H1 (cell line): ENCODE results near the gene RASSF5. TPM values are rescaled to one million over a fixed set of nuclear protein-coding genes. Genes with fewer than 3 reads are reported as not detected.

Experiments
- CTCF ChIA-PET: fragments of 300-600 bp; sonication (Branson Sonifier 250); formaldehyde crosslinking; loops from one replicate; lab custom pipeline; 2021; ENCODE audit not compliant: partially characterized antibody; lab: Charles Lee
- POLR2A ChIA-PET: fragments of 300-600 bp; sonication (Branson Sonifier 250); formaldehyde crosslinking; loops from one replicate; lab custom pipeline; 2021; ENCODE audit warnings: inconsistent platforms; ENCODE audit not compliant: partially characterized antibody; lab: Charles Lee
- DNase-seq, 2 experiments: peaks; one replicate each; pipeline versions ENCODE4 v3.0.0 to v3.0.0-alpha.2; 2010 to 2022; ENCODE audit warnings: low spot score in 2 of 2, low read depth in 1 of 2, mixed read lengths in 1 of 2
- FAIRE-seq: peaks from 2 replicates; lab custom pipeline; 2011; peaks lifted over from hg19 to GRCh38; lab: Jason Lieb, UNC
- H2AFZ ChIP-seq: 2 replicates; pipeline ENCODE4 v1.8.1; 2012; ENCODE audit warnings: low read length, inconsistent platforms
- H2AK5ac ChIP-seq: 2 replicates; pipeline ENCODE4 v1.6.1; 2013; ENCODE audit warnings: low read depth, low read length
- H2BK120ac ChIP-seq: replicated peaks from 2 replicates; pipeline ENCODE3; 2013; ENCODE audit warnings: low read depth, low read length, inconsistent platforms
- H2BK12ac ChIP-seq: 2 replicates; pipeline ENCODE4 v1.6.1; 2013; ENCODE audit warnings: low read depth, low read length
- H2BK15ac ChIP-seq: 2 replicates; pipeline ENCODE4 v1.6.1; 2013; ENCODE audit warnings: low read length
- H2BK20ac ChIP-seq: 2 replicates; pipeline ENCODE4 v1.6.1; 2013; ENCODE audit warnings: low read length
- H2BK5ac ChIP-seq: 2 replicates; pipeline ENCODE4 v1.6.1; 2013; ENCODE audit warnings: low read depth, low read length
- H3K14ac ChIP-seq: 2 replicates; pipeline ENCODE4 v1.6.1; 2013; ENCODE audit warnings: inconsistent platforms; ENCODE audit not compliant: insufficient read length
- H3K18ac ChIP-seq: 2 replicates; pipeline ENCODE4 v1.6.1; 2013; ENCODE audit warnings: low read length; ENCODE audit errors: extremely low read depth
- H3K23ac ChIP-seq: 2 replicates; pipeline ENCODE4 v1.6.1; 2013; ENCODE audit warnings: inconsistent platforms; ENCODE audit not compliant: insufficient read length
- H3K23me2 ChIP-seq: 2 replicates; pipeline ENCODE4 v1.6.1; 2013; ENCODE audit warnings: low read depth, low read length
- H3K27ac ChIP-seq: 2 replicates; pipeline ENCODE4 v1.6.1; 2011; ENCODE audit warnings: low read depth, low read length, inconsistent platforms
- H3K27me3 ChIP-seq, 4 experiments: replicated peaks in 1 of 4; 1 replicate in 1 of 4; 2 replicates in 3 of 4; pipeline versions ENCODE4 v1.6.1 to v1.8.1; 2011 to 2013; ENCODE audit warnings: low read length in 3 of 4, mild to moderate bottlenecking in 3 of 4, inconsistent platforms in 2 of 4, mixed read lengths in 2 of 4, moderate library complexity in 1 of 4; ENCODE audit not compliant: control insufficient read depth in 3 of 4, insufficient read depth in 3 of 4; ENCODE audit errors: extremely low read depth in 1 of 4
- H3K36me3 ChIP-seq, 4 experiments: 2 replicates each; pipeline versions ENCODE4 v1.6.1 to v1.8.1; 2011 to 2013; ENCODE audit warnings: mild to moderate bottlenecking in 4 of 4, low read length in 3 of 4, moderate library complexity in 2 of 4, control low read depth in 1 of 4, inconsistent platforms in 1 of 4; ENCODE audit not compliant: insufficient read depth in 4 of 4, control insufficient read depth in 2 of 4
- H3K4ac ChIP-seq: replicated peaks from 2 replicates; pipeline ENCODE3; 2013; ENCODE audit warnings: low read length, low read depth, mixed read lengths, inconsistent platforms; ENCODE audit not compliant: insufficient read length
- H3K4me1 ChIP-seq, 4 experiments: replicated peaks in 1 of 4; 1 replicate in 1 of 4; 2 replicates in 3 of 4; pipeline versions ENCODE4 v1.6.1 to v1.8.1; 2011 to 2013; ENCODE audit warnings: low read length in 3 of 4, inconsistent platforms in 2 of 4, mixed read lengths in 1 of 4; ENCODE audit not compliant: insufficient read depth in 4 of 4, control insufficient read depth in 3 of 4
- H3K4me2 ChIP-seq, 2 experiments: 2 replicates each; pipeline versions ENCODE4 v1.6.1 to v1.8.1; 2011 to 2013; ENCODE audit warnings: low read depth in 2 of 2, low read length in 2 of 2, control low read depth in 1 of 2, inconsistent platforms in 1 of 2, mild to moderate bottlenecking in 1 of 2; ENCODE audit not compliant: insufficient read depth in 1 of 2
- H3K4me3 ChIP-seq, 4 experiments: fragments of 200-600, 300-600 bp in 1 of 4; sonication (generic), shearing (Covaris generic), sonication (Bioruptor Twin) in 1 of 4; 2 replicates each; pipeline versions ENCODE4 v1.5.1 to v1.8.1; 2011 to 2016; ENCODE audit warnings: low read length in 4 of 4, low read depth in 3 of 4, control low read depth in 2 of 4, inconsistent platforms in 2 of 4, mild to moderate bottlenecking in 2 of 4, mixed read lengths in 1 of 4, moderate library complexity in 1 of 4; ENCODE audit not compliant: insufficient read depth in 2 of 4; ENCODE audit errors: extremely low read depth in 1 of 4
- H3K56ac ChIP-seq: replicated peaks from 2 replicates; pipeline ENCODE3; 2013; ENCODE audit warnings: low read depth, mild to moderate bottlenecking, mixed read lengths, low read length, inconsistent platforms; ENCODE audit not compliant: insufficient read length
- H3K79me1 ChIP-seq: 2 replicates; pipeline ENCODE4 v1.6.1; 2013; ENCODE audit warnings: low read depth, low read length, control low read depth
- H3K79me2 ChIP-seq, 2 experiments: 2 replicates each; pipeline versions ENCODE4 v1.6.1 to v1.8.1; 2012 to 2013; ENCODE audit warnings: low read length in 2 of 2, mild to moderate bottlenecking in 2 of 2, inconsistent platforms in 1 of 2; ENCODE audit not compliant: insufficient read depth in 2 of 2, control insufficient read depth in 1 of 2
- H3K9ac ChIP-seq, 4 experiments: replicated peaks in 1 of 4; 1 replicate in 1 of 4; 2 replicates in 3 of 4; pipeline versions ENCODE4 v1.6.1 to v1.8.1; 2011 to 2013; ENCODE audit warnings: low read depth in 3 of 4, low read length in 3 of 4, control low read depth in 2 of 4, mild to moderate bottlenecking in 2 of 4, moderate library complexity in 2 of 4, inconsistent platforms in 1 of 4; ENCODE audit errors: extremely low read depth in 1 of 4
- H3K9me3 ChIP-seq, 2 experiments: 2 replicates each; pipeline versions ENCODE4 v1.6.1 to v1.8.1; 2012 to 2013; ENCODE audit warnings: mild to moderate bottlenecking in 2 of 2, moderate library complexity in 2 of 2, control low read depth in 1 of 2, inconsistent platforms in 1 of 2, low read depth in 1 of 2, low read length in 1 of 2, mixed read lengths in 1 of 2; ENCODE audit not compliant: insufficient read depth in 2 of 2
- H4K20me1 ChIP-seq, 2 experiments: replicated peaks in 1 of 2; 2 replicates each; pipeline versions ENCODE3 to v1.8.1; 2011 to 2013; ENCODE audit warnings: inconsistent platforms in 2 of 2, low read length in 2 of 2, mild to moderate bottlenecking in 1 of 2; ENCODE audit not compliant: insufficient read depth in 2 of 2, control insufficient read depth in 1 of 2
- H4K5ac ChIP-seq: 2 replicates; pipeline ENCODE4 v1.6.1; 2013; ENCODE audit warnings: low read length, low read depth, mixed read lengths, inconsistent platforms; ENCODE audit not compliant: insufficient read length
- H4K8ac ChIP-seq: 2 replicates; pipeline ENCODE4 v1.8.0; 2013; ENCODE audit warnings: mild to moderate bottlenecking, moderate library complexity, low read length, inconsistent platforms; ENCODE audit not compliant: insufficient read depth; ENCODE audit errors: extremely low read depth
- H4K91ac ChIP-seq: replicated peaks from 2 replicates; pipeline ENCODE3; 2013; ENCODE audit warnings: low read length, mixed read lengths, inconsistent platforms; ENCODE audit not compliant: insufficient read length
- BCL11A ChIP-seq, 2 experiments: IDR thresholded peaks; one replicate each; pipeline ENCODE4 v1.6.1; 2011; ENCODE audit warnings: low read depth in 2 of 2, low read length in 2 of 2, mild to moderate bottlenecking in 2 of 2
- RXRA ChIP-seq: IDR thresholded peaks from 2 replicates; pipeline ENCODE4 v1.6.1; 2011; ENCODE audit warnings: low read depth, mild to moderate bottlenecking, low read length, moderate library complexity; ENCODE audit not compliant: insufficient read depth
- TAF7 ChIP-seq: optimal IDR thresholded peaks from 2 replicates; pipeline ENCODE3; 2011; ENCODE audit warnings: low read depth, mild to moderate bottlenecking, inconsistent platforms, low read length, moderate library complexity, borderline replicate concordance
- WGBS, 2 experiments: shearing (Covaris generic) in 1 of 2; methylation state at CpG; one replicate each; pipeline versions ENCODE4 v1.1.6 to v1.1.7; 2013 to 2015; ENCODE audit warnings: low lambda C conversion rate in 2 of 2, mixed read lengths in 2 of 2, inconsistent platforms in 1 of 2, low coverage in 1 of 2, missing lambda C conversion rate in 1 of 2; ENCODE audit not compliant: insufficient replicate concordance in 2 of 2, insufficient coverage in 1 of 2, insufficient read length in 1 of 2; ENCODE audit errors: extremely low coverage in 1 of 2, missing lambda C conversion rate in 1 of 2; 5-methylcytosine and 5-hydroxymethylcytosine counted together
- polyA plus RNA-seq, 7 experiments: library from polyadenylated mRNA; depleted of rRNA in 3 of 7; stranded (reverse) in 5 of 7; unstranded in 2 of 7; fragments of >200 nt in 5 of 7; fragments of 200-250 nt in 2 of 7; gene quantifications; 1 replicate in 5 of 7; 2 replicates in 1 of 7; 4 replicates in 1 of 7; pipeline versions ENCODE4 v1.2.1 to v1.2.3, GENCODE V29; 2011 to 2013; ENCODE audit warnings: missing spikeins in 2 of 7, mixed read lengths in 2 of 7
- total RNA-seq: library from RNA; stranded (reverse); fragmentation: NEBNext Ultra II Directional; extraction: Animal tissue kit (Norgen Biotek cat#: 25700); gene quantifications from 2 replicates; pipeline ENCODE4 v1.2.1, GENCODE V29; 2021

RASSF5 gene
- total and polyA plus RNA-seq, 2 of the 8 experiments (the other 6 are each of a cell fraction or from before 2014, with no cell fraction given): 0.82 to 1.8 TPM

GRCh38 chr1:206579747-206580437, 72.6 kb downstream of the RASSF5 start:
- FAIRE-seq (no peak), DNase-seq (no peak)
- Histone ChIP-seq H3K4me2 (no peak overlapping the region), H2BK15ac (no peak overlapping the region), H2BK120ac (no peak overlapping the region), H3K23ac (no peak overlapping the region), H2AFZ (no peak overlapping the region), H3K14ac (no peak overlapping the region), H3K9me3 (no peaks in the 10 kb centered on the region), H2BK5ac (no peak overlapping the region), H3K4ac (no peak overlapping the region), H2AK5ac (no peak overlapping the region), H3K18ac (no peak overlapping the region), H4K5ac (no peak overlapping the region), H3K4me1 (no peaks in the 10 kb centered on the region), H3K27me3 (no peaks in the 10 kb centered on the region), H3K79me2 (no peaks in the 10 kb centered on the region), H4K91ac (no peak overlapping the region), H4K20me1 (no peaks in the 10 kb centered on the region), H2BK12ac (no peak overlapping the region), H3K23me2 (no peaks in the 10 kb centered on the region), H2BK20ac (no peak overlapping the region), H3K79me1 (no peaks in the 10 kb centered on the region), H3K4me3 (no peak overlapping the region), H3K27ac (no peak overlapping the region), H3K9ac (no peak overlapping the region), H3K36me3 (no peaks in the 10 kb centered on the region), H3K56ac (no peak overlapping the region), H4K8ac (no peak overlapping the region)
- TF ChIP-seq TAF7 (no peak), BCL11A (IDR thresholded peaks at IDR 0.05; ENCODE audit: low read depth in 2 of 2, low read length in 2 of 2) (no peak), RXRA (no peak)
- POLR2A ChIA-PET: interaction anchor here (0.7 kb wide), 1 partner anchor 13 kb away, joined by 3 read pairs; no protein-coding TSS in a partner anchor
- CTCF ChIA-PET: interaction anchor here (0.9 to 16.9 kb wide), 15 partner anchors 9 to 121 kb away, joined by 3 to 298 read pairs (median 5); partner anchors contain the start of gene RASSF5
- WGBS, 2 experiments: 90% methylated on average over 11 of the region's 11 CpGs; no CpG with 5 or more reads in 1 of the 2 experiments
